NB4 (cell line): ENCODE measurements around the gene CFLAR.

Experiments used
- CTCF ChIP-seq: IDR thresholded peaks from one replicate; pipeline ENCODE4 v1.5.1; 2012; ENCODE audit warnings: low read depth, low read length
- POLR2A ChIP-seq: IDR thresholded peaks from 2 replicates; pipeline ENCODE4 v1.6.1; 2011; ENCODE audit warnings: mild to moderate bottlenecking; ENCODE audit not compliant: insufficient read length; ENCODE audit errors: extremely low read depth

- TF ChIP-seq CTCF: no peak
- TF ChIP-seq POLR2A: no peak
Measured at GRCh38 chr2:201148434-201148990, 32.5 kb downstream of the CFLAR start.
